Activated CD4-positive, CD25-positive, alpha-beta regulatory T cell treated with anti-CD3 and anti-CD28 coated beads, Interleukin-2, amount 50 U/mL, for 72 hours (primary cell): ENCODE results near the gene CLRN2.
"Not testable (repeated sequence)": the region's sequence is repeated elsewhere in the genome, so short reads cannot be mapped to it uniquely, and the experiment has no call there.

Experiments used
- DNase-seq: peaks from one replicate; pipeline ENCODE4 v3.0.0; 2021

CLRN2 gene

GRCh38 chr4:17510582-17510981, 4.4 kb upstream of the CLRN2 start:
- no peak for DNase-seq

DNA sequence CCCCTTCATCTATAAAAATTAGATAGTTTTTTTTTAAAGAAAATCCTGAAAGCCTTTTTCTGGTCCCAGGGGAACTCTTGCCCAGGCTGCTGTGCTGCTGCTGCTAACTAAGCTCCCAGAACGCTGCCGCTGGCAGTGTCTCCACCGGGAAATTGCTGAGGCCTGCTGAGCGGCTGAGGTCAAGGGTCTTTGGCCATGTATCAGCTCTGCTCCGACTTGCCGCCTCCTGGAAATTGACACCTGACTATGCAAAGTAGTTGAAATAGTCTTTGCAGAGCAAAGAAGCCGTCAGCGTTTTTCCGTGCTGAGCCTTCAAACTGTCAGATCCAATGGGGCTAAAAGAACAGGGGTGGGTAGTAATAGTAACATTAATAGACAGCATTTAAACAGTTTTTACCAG, 3.9 kb upstream of the CLRN2 start:
- DNase-seq: no peak

- peak; percentile 53 for DNase-seq
These were observed 3.4 kb upstream of the CLRN2 start for GRCh38 chr4:17511509-17511949.

GRCh38 chr4:17511950-17512795, 2.8 kb upstream of the CLRN2 start, which contains the start of gene QDPR:
QDPR (minus strand) TSS chr4:17512090; CDS start chr4:17512054, 36 bp downstream.
- peak; percentile 73 for DNase-seq

DNA sequence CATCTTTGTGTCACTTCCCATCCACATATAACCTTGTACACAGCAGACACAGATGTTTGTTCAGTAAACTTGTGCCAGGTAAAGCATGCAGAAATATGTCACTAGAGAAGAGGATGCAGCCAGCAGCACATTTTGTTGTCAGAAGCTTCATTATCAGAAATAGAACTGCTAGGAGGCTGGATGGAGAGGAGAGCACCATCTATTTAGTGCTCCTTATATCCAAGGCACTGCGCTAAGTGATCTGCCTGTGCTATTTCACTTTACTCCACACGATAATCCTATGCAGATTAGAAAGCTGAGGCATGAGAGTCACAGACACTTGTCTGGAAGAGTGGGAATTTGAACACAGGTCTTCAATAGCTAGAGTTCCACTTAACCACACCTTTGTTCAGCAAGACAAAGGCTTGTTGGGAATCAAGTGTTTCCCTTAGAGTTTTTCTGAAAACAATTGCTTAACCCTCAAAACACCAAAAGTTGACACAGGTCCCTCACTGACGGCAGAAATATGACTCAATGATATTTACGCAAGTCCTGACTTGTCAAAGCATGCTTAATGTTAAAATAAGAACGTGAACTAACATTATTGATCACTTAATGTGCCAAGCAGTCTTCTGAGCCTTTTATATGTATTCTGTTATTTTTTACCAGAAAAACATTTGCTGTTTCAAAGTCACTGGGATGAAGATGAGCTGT, 1.8 kb upstream of the CLRN2 start:
- DNase-seq: no peak

DNA sequence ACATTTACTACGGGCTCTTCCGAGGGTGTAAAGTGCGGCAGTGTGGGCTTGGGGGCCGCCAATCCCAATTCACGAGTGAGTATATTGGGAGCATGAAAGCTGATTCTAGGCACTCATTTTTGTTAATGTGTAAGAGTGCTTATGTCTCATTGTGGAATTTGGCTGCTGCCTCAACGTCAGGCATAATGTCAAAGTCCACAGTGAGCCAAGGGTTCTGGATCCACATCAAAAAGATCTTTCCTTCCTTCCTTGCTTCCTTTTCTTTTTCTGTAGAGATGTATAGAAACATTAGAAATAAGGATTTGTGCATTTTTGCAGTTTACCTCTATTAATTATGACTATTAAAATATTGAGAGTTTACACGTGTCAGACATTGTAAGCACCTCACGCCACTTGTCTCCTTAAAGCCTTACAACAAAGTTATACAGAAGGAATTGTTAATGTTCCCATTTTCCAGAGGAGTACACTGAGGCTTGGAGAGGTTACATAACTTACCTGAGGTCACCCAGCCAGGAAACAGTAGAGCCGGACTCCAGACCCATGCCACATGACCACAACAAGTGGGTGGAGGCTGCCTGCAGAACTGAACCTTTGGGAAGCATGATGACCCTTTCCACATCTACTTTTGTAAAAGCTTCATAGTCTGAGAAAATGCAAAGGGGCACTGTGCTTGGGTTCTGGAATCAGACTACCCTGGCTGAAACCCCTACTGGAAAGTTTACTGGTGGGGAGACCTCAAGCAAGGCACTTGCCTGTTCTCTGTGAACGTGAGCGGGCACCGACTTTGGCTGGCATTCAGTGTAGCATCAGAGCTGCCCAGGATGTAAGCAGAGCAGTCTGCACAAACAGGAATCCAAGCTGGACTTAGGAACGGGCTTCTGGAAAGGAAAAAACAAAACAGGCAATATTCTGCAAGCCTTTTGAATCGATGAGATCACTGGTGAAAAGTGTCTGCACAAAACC, 761 bp downstream of the CLRN2 start:
- DNase-seq: no peak

GRCh38 chr4:17516980-17517379, 2.0 kb downstream of the CLRN2 start:
- no peak for DNase-seq

DNA sequence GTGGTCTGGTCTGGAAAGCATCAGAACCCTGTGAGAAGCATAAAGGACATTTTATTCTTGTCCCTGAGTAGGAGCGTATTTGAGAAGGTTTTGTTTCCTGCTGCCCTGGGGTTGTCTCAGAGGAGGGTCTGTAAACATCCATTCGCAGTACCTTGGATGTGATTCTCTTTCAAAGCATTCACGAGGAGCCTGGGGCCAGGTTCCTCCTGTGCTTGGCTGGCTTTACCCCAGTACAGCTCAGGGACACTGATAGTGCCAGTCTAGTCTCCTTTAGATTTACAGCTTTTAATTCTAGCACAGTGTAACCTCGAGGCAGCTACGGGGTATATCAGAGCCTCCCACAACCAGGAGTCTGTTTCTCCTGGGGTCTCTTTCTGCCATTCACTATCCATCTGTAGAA, 2.7 kb downstream of the CLRN2 start:
- no peak for DNase-seq

DNA sequence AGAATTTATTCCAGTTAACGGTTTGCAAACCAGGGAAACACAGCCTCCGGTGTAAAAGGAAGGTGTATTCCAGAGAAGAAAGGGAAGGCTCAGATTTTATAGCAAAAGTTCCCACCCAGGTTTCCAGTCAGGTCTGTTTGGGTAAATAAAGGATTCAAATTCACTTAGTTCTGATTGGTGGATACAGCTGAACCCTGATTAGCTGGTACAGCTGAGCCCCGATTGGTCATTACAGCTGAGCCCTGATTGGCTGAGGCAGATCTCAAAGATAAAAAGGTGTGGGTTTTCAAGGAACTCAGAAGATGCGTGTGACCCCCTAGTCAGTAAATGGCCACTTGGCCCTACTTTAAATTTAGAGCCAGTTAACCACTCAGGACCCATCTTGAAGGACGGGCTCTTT, 6.6 kb downstream of the CLRN2 start:
- DNase-seq: no peak

GRCh38 chr4:17523662-17524061, 8.7 kb downstream of the CLRN2 start:
- no peak for DNase-seq

- DNase-seq: no peak
These were observed 11.9 kb downstream of the CLRN2 start for GRCh38 chr4:17526695-17527477.

DNA sequence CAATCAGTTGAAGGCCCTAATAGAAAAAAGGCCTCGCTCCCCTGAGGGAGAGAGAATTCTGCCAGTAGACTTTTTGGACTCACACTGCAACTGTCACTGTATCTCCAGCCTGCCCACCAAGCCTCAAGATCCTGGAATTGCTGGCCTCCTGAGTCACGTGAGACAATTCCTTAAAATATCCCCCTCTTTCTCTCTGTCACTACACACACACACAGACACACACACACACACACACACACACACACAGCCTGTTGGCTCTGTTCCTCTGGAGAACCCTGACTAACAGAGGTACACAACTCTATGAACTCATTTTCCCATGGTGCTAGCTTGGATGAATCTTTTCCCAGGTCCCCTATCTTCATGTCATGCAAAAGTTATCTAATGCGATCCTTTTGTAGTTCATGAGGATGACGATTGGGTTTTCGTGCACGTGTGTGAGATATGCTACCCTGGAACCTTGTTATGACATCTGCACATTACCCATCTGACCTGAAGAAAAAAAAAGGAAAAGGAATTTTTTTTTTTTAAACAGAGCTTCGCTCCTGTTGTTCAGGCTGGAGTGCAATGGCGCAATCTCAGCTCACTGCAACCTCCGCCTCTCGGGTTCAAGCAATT, 13.7 kb downstream of the CLRN2 start:
- no peak for DNase-seq

DNA sequence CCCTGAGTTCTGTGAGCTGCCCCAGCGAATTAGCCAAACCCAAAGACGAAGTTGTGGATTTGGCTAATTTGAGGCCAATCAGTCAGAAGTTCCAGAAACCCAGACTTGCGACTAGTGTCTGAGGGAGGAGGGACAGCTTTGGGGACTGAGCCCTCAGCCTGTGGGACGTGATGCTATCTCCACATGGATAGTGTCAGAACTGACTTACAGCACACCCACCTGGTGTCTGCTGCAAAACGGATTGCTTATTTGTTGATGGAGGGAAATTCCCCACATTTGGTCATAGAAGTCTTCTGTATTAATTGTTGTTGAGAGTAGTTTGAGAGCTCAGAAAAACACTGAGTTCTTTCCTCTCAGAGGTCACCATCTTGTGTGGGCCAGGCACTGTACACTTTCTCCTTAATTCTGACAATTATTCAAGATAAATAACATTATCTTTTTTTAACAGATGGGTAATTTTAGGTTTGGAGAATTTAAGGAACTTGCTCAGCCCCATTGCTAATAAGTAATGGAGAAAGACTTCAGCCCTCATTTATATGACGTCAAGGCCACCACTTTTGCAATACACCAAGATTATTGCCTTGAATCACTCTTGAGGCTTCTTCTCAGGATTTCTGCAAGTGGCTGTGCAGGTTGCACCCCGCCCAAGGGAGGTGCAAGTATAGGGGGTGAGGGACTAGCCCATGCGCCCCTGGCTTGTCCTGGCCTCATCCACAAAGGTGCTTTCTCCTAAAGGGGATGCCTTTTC, 16.7 kb downstream of the CLRN2 start:
- DNase-seq: no peak

- no peak for DNase-seq
These were observed 19.7 kb downstream of the CLRN2 start for GRCh38 chr4:17534705-17535104.

DNA sequence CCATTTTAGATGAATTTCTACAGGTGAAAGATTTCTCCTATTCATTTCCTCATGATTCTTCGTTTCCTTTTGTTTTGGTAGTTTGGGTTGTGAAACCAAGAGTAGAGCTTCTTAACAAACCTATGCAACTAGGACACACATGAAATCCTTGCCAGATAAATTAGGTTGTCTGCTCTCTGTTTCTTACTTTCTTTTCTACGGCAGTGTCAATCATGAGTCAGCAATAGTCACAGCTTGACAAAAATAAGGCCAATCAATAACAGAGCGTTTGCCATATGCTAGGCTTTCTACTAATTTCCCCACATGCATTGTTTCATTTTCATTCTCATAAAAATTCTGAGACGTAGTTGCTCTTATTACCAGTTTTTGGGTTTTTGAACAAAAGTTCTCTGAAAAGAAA, 20.3 kb downstream of the CLRN2 start:
- no peak for DNase-seq

- DNase-seq: no peak
These were observed 20.9 kb downstream of the CLRN2 start for GRCh38 chr4:17535906-17536305.

- not testable (repeated sequence) for DNase-seq
These were observed 22.1 kb downstream of the CLRN2 start for GRCh38 chr4:17537060-17537459.

DNA sequence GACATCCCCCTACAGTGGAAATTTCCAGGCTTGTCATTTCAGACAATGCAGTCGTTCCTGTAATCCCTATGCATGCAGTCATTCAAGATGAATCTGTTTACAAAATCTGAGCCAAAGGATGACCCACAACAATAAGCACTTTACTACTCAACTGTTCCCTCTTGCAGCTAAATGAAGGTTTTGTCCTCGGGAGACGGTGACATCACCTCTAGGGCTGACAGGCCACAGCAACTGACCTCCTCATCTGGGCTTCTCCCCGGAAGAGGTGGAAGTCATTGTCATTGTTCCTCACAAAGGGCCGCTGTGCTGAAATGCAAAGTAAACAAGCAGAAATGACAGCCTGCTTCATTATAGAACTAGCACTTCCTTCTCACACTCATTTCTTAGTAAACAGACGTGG, 29.2 kb downstream of the CLRN2 start:
- DNase-seq: no peak

DNA sequence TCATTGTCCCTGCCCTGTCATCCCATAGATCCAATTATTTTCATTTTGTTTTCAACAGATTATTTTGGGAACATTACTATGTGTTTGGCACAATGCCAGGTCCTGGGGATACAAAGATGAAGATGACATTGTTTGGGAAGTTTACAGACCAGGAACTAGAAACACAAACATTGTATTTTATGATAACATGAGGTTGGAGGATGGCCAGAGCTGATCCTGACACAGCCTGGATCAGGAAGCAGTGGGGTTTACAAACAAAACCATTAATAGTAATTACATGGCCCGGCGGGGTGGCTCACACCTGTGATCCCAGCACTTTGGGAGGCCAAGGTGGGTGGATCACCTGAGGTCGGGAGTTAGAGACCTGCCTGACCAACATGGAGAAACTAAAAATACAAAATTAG, 29.9 kb downstream of the CLRN2 start:
- no peak for DNase-seq

DNA sequence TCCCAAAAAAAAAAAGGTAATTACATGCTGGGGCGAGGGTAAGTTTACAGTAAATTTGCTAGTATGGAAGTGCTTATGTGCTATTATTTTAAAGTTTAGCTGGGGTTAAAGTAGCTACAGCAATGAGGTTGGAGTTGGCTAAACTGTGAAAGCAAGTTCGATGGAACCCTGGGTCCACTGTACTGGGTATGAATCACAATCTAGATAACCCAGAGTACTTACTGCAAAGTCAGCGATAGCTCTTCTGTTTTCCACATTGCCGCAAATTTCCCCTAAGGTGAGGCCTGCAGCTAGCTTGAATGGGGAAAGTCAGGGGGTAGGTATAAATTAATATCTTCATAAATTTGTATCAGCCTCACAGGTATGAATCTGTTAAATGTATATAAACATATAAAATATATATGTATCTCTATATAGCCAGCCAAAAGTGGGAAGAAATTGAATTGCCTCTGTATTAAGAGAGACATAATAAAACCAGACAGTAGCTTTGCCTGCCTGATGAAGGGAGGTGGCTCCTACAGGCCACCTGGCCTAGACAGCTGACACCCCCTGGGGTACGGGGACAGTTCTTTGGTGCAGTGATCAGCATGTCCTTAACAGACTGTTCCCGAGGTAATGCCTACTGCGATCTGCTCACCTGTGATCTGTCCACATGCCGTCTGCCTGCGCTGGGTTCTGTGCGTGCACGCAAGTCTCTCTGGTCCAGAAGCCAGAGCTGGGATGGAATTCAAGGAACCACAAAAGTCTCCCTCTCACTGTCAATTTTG, 30.6 kb downstream of the CLRN2 start:
- DNase-seq: no peak
